HEK293 (cell line): Measurements from ENCODE around the gene NUBPL.

Experiments used
- CTCF ChIA-PET: fragments of 350-600 bp; formaldehyde crosslinking; extraction: SDS; loops from one replicate; lab custom pipeline; 2021; ENCODE audit warnings: antibody characterized with exemption; lab: Yijun Ruan, JAX
- POLR2A ChIA-PET: fragments of 300-600 bp; formaldehyde crosslinking; extraction: SDS; loops from one replicate; lab custom pipeline; 2020; ENCODE audit warnings: antibody characterized with exemption, inconsistent platforms; lab: Yijun Ruan, JAX
- H3K27ac ChIP-seq: fragments of 200-500 bp; sonication (Bioruptor generic); 2 replicates; pipeline ENCODE4 v1.5.1; 2014; ENCODE audit warnings: low read depth, low read length, control low read depth, inconsistent platforms; ENCODE audit errors: extremely low read depth
- H3K36me3 ChIP-seq, 2 experiments: fragments of 200-500 bp in 1 of 2; sonication (Bioruptor generic) in 1 of 2; 1 replicate in 1 of 2; 2 replicates in 1 of 2; pipeline ENCODE4 v1.5.1; 2014 to 2017; ENCODE audit warnings: inconsistent platforms in 2 of 2, low read length in 2 of 2; ENCODE audit not compliant: control insufficient read depth in 2 of 2, insufficient read depth in 1 of 2
- H3K4me1 ChIP-seq: fragments of 200-500 bp; sonication (Bioruptor generic); 2 replicates; pipeline ENCODE4 v1.5.1; 2014; ENCODE audit warnings: mild to moderate bottlenecking, low read length, inconsistent platforms; ENCODE audit not compliant: control insufficient read depth, insufficient read depth
- H3K4me3 ChIP-seq: 2 replicates; pipeline ENCODE4 v1.5.1; 2011; ENCODE audit warnings: low read depth, mild to moderate bottlenecking, control low read depth, low read length, moderate library complexity
- H3K9me3 ChIP-seq: fragments of 200-500 bp; sonication (Bioruptor generic); 2 replicates; pipeline ENCODE4 v1.5.1; 2014; ENCODE audit warnings: low read depth, low read length, inconsistent platforms; ENCODE audit not compliant: control insufficient read depth, insufficient read depth
- ATF2 ChIP-seq: fragments of 450-650 bp; formaldehyde crosslinking; IDR thresholded peaks from 2 replicates; pipeline ENCODE4 v1.5.1; 2016; ENCODE audit warnings: missing biosample characterization, missing genetic modification characterization, low read depth
- KLF17 ChIP-seq: fragments of 450-650 bp; formaldehyde crosslinking; IDR thresholded peaks from 2 replicates; pipeline ENCODE4 v1.5.1; 2016; ENCODE audit warnings: missing biosample characterization, missing genetic modification characterization
- PRDM1 ChIP-seq: fragments of 450-650 bp; formaldehyde crosslinking; IDR thresholded peaks from 2 replicates; pipeline ENCODE4; 2016; ENCODE audit warnings: missing biosample characterization, missing genetic modification characterization
- REST ChIP-seq: fragments of 450-650 bp; formaldehyde crosslinking; IDR thresholded peaks from 2 replicates; pipeline ENCODE4 v1.5.1; 2016; ENCODE audit warnings: missing biosample characterization, missing genetic modification characterization
- ZBTB7A ChIP-seq: fragments of 450-650 bp; formaldehyde crosslinking; IDR thresholded peaks from 2 replicates; pipeline ENCODE4 v1.5.1; 2016; ENCODE audit warnings: low read depth, missing biosample characterization, missing genetic modification characterization
- ZFHX2 ChIP-seq: fragments of 450-650 bp; formaldehyde crosslinking; conservative IDR thresholded peaks from 2 replicates; pipeline ENCODE4 v1.5.1; 2016; ENCODE audit warnings: missing biosample characterization, missing genetic modification characterization
- ZNF146 ChIP-seq: fragments of 450-650 bp; formaldehyde crosslinking; IDR thresholded peaks from 2 replicates; pipeline ENCODE4 v1.5.1; 2016; ENCODE audit warnings: missing biosample characterization, missing genetic modification characterization
- ZNF157 ChIP-seq: fragments of 450-650 bp; formaldehyde crosslinking; IDR thresholded peaks from 2 replicates; pipeline ENCODE4 v1.5.1; 2016; ENCODE audit warnings: missing biosample characterization, missing genetic modification characterization
- ZNF211 ChIP-seq: fragments of 450-650 bp; formaldehyde crosslinking; IDR thresholded peaks from 2 replicates; pipeline ENCODE4 v1.5.1; 2016; ENCODE audit warnings: low read depth, missing biosample characterization, missing genetic modification characterization
- ZNF274 ChIP-seq, 2 experiments: fragments of 200-500 bp in 1 of 2; fragments of 450-650 bp in 1 of 2; sonication (Bioruptor generic) in 1 of 2; formaldehyde crosslinking in 1 of 2; IDR thresholded peaks; 2 replicates each; pipeline versions ENCODE4 v1.5.1 to v1.6.1; 2014 to 2016; ENCODE audit warnings: borderline replicate concordance in 1 of 2, inconsistent platforms in 1 of 2, low read length in 1 of 2, missing biosample characterization in 1 of 2, missing genetic modification characterization in 1 of 2
- ZNF280C ChIP-seq: fragments of 450-650 bp; formaldehyde crosslinking; IDR thresholded peaks from 2 replicates; pipeline ENCODE4 v1.5.1; 2016; ENCODE audit warnings: missing biosample characterization, missing genetic modification characterization
- ZNF404 ChIP-seq: fragments of 450-650 bp; formaldehyde crosslinking; IDR thresholded peaks from 2 replicates; pipeline ENCODE4 v1.5.1; 2017; ENCODE audit warnings: missing biosample characterization, missing genetic modification characterization
- ZNF488 ChIP-seq: fragments of 450-650 bp; formaldehyde crosslinking; IDR thresholded peaks from 2 replicates; pipeline ENCODE4 v1.5.1; 2016; ENCODE audit warnings: missing biosample characterization, missing genetic modification characterization
- ZNF501 ChIP-seq: fragments of 450-650 bp; formaldehyde crosslinking; IDR thresholded peaks from 2 replicates; pipeline ENCODE4 v1.5.1; 2016; ENCODE audit warnings: missing biosample characterization, missing genetic modification characterization
- ZSCAN23 ChIP-seq: fragments of 450-650 bp; formaldehyde crosslinking; IDR thresholded peaks from 2 replicates; pipeline ENCODE4 v1.5.1; 2016; ENCODE audit warnings: missing biosample characterization, missing genetic modification characterization
- ZSCAN4 ChIP-seq: fragments of 450-650 bp; formaldehyde crosslinking; IDR thresholded peaks from 2 replicates; pipeline ENCODE4 v1.5.1; 2017; ENCODE audit warnings: missing biosample characterization, missing genetic modification characterization

NUBPL gene

GRCh38 chr14:31700282-31701074, 139.3 kb downstream of the NUBPL start:
- H3K4me1 ChIP-seq: no peaks in the 10 kb centered on the region
- no peak overlapping the region for H3K4me3 ChIP-seq
- POLR2A ChIA-PET: no interaction called here
- no peaks in the 10 kb centered on the region for H3K36me3 ChIP-seq
- H3K9me3 ChIP-seq: no peaks in the 10 kb centered on the region
- CTCF ChIA-PET: interaction anchor here (0.6 kb wide), 1 partner anchor 189 kb away, joined by 3 read pairs; no protein-coding TSS in a partner anchor
- no peak overlapping the region for H3K27ac ChIP-seq
- TF ChIP-seq ZFHX2 (no peak), ATF2 (tag by site-specific recombination) (no peak), REST (tag by site-specific recombination) (no peak), ZSCAN23 (tag by site-specific recombination) (no peak), PRDM1 (no peak), ZBTB7A (tag by site-specific recombination) (no peak), ZNF488 (tag by site-specific recombination) (no peak), KLF17 (tag by site-specific recombination) (no peak), ZNF211 (tag by site-specific recombination) (no peak), ZNF146 (no peak), ZNF274 (IDR thresholded peaks at IDR 0.05; ENCODE audit: low read length) (no peak), ZNF274 (tag by site-specific recombination; IDR thresholded peaks at IDR 0.05; ENCODE audit: borderline replicate concordance) (no peak), ZNF280C (tag by site-specific recombination) (no peak), ZNF501 (tag by site-specific recombination) (no peak), ZNF404 (tag by site-specific recombination) (no peak), ZNF157 (tag by site-specific recombination) (no peak), ZSCAN4 (tag by site-specific recombination) (no peak)
